Suppressor macrophage treated with lipopolysaccharide for 4 hours (primary cell): ENCODE measurements around the gene CRYBA4.
"Not testable (repeated sequence)": the region's sequence is repeated elsewhere in the genome, so short reads cannot be mapped to it uniquely, and the experiment has no call there.

Experiments used
- DNase-seq: peaks from one replicate; pipeline ENCODE4 v3.0.0-alpha.2; 2020

Gene CRYBA4

DNA sequence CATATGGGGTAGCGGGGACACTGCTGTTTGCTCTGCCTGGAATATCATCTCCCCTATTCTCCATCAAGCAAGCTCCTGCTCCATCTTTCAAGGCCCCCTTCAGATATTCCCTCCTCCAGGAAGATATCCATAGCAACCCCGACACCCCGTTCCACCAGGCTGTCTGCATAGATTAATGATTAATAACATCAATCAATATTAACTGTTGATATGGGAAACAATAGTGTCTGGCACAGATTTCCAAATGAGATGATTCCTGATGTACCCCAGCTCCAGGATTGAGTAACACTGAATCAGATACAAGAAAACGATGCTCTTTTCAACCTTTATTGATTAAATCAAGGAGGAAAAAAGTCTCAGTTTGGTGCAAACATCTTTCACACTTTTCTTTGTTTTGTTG is 24.3 kb upstream of the CRYBA4 start:
- DNase-seq: no peak

DNA sequence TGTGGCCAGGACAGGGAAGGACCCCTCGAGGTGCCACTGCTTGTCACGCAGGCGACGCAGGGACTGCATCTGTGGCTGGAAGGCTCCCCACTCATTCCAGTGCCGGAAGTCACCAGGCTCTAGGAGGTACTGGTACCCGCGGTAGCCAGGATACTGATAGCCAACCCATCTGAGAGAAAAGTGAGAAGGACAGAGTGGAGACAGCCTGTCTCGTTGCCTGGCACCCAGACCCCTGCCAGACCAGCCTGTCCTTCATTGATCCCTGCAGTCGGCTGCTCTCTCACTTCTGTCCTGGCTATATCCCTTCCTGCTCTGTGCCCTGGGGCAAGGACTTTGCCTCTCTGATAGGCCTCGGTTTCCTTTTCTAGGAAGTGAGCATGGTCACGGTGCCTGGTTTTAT is 22.3 kb upstream of the CRYBA4 start:
- no peak for DNase-seq

DNA sequence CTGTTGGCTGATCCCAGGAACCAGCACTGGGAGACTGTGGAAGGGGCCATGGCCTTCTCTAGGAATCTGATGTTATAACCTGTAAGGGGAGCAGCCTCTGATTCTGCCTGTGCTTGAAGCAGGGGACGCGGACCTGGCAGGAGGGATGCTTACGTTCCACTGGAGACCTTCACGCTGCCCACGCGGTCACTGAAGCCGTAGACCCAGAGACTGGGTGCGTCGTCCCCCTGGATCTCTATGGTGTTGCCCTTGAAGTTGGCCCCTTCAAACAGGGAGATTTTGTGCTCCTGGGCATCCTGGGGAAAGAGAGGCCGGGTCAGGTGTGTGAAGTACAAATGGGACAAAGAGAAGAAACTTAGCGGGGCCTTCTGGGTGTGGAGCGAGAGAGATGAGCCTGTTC is 20.0 kb upstream of the CRYBA4 start:
- no peak for DNase-seq

DNA sequence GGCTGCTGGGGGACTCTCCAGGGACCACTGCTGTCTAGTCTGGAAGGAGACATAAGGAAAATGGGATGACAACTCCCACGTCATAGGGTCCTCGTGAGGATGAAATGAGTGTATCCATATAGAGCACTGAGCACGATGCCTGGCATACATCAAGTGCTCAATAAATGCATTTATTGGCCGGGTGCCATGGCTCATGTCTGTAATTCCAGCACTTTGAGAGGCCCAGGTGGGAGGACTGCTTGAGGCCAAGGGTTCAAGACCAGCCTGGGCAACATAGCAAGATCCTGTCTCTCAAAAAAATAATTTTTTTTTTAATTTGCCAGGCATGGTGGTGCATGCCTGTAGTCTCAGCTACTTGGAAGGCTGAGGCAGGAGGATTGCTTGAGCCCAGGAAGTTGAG is 19.6 kb upstream of the CRYBA4 start:
- no peak for DNase-seq

DNA sequence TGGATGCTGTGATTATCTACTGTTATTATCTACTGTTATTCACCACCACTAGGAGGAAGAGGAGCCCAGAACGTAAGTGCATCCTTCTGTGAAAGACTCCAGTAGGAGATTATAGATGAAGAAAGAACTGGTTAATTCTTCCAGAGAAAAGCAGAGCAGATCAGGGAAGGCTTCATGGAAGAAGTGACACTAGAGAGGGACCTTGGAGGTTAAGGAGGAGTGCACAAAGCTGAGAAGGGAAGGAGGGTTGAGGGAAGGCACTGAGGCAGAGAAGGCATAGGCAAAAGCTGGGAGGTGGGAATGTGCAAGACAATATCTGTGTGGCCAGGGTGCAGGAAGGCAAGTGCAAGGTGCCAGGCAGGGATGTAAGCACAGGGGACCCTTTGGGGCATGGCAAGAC is 17.4 kb upstream of the CRYBA4 start:
- DNase-seq: no peak

DNA sequence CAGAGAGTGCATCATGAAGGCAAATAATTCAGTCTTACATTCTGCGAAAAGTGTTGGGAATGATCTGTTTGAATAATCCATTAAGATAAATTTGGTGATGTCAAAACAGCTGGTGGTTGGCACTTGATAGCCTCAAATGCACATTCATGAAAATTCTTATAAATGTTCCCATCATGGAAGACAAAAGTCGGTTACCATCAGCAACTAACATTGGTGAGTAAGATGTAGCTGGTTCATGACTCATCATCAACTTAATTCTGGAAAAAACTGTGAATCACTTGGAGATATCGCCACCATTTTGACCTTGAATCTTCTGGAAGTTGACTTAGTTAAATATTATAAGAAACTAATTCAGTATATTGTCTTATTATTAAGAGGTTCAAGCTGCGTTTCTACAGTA is 15.2 kb upstream of the CRYBA4 start:
- peak; percentile 38 for DNase-seq

DNA sequence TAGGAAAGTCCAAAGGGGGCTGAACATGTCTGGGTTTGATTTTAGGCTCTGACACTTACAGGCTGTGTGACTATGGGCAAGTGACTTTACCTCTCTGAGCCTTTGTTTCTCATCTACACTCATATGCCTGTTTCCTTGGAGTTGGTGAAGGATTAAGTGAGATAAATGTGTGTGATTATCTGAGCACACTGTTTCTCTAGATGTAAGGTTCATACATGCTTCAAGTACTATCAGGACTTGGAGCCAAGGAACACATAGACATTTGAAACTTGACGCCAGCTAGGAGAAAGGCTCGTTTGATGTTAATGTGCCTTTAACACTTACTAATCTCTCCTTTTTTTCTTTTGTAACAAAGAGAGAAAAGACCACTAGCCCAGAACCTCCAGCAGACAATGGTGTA is 13.6 kb upstream of the CRYBA4 start:
- no peak for DNase-seq

DNA sequence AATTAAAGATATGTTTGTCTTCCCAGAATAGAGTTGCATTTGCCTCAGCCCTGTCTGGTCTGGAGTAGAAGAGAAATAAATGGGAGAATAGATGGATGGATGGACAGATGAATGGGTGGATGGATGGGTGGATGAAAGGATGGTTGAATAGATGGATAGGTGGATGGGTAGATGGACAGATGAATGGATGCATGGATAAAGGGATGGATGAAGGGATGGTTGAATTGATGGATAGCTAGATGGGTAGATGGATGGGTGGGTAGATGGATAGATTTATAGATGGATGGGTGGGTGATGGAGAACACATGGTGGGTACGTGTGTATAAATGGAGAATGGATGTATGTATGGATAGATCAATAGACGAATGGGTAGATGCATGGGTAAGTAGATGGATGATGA is 12.5 kb upstream of the CRYBA4 start:
- DNase-seq: no peak

DNA sequence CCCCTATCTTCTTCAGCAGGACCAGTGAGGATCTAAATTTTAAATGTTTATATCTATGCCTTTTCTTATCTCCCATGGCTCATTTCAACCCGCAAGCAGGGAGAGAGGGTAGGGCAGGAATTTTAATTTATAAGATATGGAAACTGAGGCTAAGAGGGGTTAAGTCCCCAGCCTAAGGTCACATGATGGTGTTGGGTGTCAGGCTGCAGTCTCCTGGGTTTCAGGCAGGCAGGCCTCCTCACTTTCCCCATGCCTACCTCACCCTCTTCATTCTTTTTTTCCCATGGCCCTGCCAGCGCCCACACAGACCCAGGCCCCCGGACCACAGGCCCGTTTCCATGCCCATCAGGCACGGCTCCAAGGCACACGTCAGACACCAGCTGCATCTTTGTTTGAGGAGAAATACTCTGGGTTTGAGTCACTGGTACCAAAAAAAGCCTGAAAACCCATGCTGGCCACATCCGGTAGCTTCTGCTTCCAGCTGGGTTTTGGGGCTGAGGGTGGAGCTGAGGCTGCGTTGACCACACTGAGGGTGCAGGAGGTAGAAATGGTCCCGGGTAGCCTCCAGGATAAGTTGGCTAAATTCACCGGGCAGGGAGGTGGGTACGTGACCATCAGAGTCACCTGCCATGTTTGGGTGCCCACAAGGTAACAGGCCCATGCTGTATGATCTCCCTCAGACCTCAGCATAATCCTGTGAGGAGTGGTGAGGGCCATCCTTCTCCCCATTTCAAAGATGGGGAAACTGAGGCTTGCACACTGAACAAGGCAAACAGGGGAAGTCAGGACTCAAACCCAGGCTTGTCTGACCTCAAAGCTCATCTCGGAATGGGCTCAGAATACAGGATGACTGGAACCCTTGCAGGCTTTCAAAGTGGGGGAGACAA is 11.4 kb upstream of the CRYBA4 start:
- DNase-seq: peak; percentile 55

DNA sequence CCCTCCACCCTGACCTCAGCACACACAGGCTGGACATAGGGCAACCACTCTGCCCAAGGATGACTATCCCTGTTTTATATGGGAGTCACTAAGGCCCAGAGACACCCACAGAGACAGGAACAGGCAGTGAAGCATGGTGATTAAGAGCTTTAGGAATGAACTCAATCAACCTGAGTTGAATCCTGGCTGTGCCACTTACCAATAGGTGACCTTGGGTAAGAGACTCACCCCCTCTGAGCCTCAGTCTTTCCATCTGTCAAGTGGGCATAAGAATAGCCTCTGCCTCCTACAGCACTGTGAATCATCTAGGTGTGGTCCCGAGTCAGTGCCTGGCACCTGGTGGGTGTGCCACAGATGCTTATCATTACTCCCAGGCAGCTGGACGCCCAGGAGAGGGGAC is 10.8 kb upstream of the CRYBA4 start:
- DNase-seq: no peak

DNA sequence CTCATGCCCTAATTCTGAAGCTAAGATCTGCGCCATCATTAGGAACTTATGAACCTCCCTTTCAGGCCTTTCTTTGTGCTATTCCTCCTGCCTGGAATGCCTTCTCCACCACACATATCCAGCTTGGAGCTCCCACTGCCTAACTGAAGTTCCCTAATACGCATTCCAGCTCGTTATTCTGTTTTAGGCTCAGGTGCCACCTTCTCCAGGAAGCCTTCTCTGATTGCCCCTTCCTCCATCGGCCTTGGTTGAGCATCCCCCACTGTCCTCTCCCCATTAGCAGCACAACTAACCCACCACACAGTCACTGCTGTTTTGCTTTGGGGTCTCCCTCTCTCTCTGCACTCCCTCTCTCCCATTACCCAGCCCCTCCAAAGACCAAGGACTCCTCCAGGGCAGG is 9.1 kb upstream of the CRYBA4 start:
- no peak for DNase-seq

DNA sequence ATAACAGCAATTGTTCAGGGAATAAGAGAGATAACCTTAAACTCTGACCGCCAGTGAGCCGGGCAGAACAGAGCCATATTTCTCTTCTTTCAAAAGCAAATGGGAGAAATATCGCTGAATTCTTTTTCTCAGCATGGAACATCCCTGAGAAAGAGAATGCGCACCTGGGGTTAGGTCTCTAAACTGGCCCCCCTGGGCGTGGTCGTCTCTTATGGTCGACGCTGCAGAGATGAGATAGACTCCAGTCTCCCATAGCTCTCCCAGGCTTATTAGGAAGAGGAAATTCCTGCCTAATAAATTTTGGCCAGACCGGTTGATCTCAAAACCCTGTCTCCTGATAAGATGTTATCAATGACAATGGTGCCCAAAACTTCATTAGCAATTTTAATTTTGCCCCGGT is 8.0 kb upstream of the CRYBA4 start:
- not testable (repeated sequence) for DNase-seq

DNA sequence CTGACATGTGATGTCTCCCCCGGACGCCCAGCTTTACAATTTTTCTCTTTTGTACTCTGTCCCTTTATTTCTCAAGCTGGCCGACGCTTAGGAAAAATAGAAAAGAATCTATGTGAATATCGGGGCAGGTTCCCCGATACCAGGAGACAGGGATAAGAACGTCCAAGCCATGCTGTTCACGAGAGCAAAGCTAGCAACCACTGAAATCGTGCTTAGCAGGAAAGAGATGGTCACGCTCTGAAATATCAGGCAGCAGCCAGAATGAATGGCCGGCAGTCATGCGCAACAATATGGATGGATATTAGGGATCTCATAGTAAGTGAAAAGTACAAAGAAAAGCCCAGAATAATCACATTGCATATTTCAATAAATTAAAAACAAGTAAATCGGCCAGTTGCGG is 7.4 kb upstream of the CRYBA4 start:
- no peak for DNase-seq

DNA sequence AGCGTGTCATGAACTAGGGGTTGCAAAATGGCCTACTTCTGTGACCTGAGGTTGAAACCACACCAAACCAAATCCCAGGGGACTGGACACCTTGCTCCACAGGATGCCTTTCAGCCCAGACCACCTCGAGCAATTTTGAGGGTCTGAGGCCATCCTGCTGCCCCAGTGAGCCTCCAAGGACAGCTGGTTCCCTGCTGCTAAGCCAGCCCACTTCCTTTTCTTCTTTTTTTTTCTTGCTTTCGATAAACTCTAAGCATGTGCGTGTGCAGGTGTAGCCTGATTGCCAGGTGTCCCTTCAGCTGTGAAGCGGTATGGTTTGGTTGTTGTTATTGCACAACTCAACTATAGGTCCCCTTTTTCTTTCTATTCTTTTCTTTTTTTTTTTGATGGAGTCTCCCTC is 6.6 kb upstream of the CRYBA4 start:
- DNase-seq: no peak

DNA sequence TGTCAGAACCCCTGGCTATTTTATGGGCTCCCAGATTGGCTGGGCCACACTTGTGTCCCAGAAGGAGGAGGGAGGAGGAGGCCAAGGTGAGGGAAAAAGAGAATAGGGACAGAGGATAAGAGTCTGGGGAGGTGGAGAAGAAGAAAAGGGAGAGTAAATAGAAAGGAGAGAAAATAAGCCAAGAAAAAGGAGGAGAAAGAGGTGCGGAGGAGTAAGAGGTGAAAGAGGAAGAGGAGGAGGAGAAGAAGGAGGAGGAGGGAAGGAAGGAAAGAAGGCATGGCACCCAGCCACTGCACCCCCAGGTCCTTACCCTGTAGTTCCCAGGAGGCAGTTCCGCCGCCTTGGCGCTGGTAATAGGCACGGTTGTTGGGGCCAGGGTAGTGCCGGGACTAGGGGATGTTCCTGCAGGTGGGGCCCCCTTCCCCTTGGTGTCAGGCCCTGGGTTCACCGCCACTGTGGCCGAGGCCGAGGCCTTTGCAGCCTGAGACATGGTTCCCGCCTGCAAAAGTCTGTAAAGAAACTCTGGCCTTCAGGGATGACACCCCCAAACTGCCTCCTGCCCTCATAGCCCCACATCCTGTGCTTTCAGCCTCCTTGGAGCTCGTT is 5.8 kb upstream of the CRYBA4 start:
- DNase-seq: no peak

DNA sequence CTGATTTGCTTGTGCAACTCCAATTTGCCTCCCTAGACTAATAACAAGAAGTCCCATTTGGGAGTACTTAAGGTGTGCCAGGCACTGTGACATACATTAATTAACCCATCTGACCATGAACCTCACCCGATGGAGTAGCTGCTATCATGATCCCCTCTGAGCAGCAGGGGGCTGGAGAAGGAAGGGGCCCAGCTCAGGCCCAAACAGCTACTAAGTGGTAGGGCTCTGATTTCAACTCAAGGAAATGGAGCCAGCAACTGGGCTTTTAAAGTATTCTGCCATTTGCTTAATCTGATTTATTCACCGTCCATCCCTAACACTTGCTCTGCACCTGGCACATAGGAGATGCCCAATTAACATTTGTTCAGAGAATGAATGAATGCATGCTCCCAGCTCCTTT is 5.1 kb upstream of the CRYBA4 start:
- no peak for DNase-seq

DNA sequence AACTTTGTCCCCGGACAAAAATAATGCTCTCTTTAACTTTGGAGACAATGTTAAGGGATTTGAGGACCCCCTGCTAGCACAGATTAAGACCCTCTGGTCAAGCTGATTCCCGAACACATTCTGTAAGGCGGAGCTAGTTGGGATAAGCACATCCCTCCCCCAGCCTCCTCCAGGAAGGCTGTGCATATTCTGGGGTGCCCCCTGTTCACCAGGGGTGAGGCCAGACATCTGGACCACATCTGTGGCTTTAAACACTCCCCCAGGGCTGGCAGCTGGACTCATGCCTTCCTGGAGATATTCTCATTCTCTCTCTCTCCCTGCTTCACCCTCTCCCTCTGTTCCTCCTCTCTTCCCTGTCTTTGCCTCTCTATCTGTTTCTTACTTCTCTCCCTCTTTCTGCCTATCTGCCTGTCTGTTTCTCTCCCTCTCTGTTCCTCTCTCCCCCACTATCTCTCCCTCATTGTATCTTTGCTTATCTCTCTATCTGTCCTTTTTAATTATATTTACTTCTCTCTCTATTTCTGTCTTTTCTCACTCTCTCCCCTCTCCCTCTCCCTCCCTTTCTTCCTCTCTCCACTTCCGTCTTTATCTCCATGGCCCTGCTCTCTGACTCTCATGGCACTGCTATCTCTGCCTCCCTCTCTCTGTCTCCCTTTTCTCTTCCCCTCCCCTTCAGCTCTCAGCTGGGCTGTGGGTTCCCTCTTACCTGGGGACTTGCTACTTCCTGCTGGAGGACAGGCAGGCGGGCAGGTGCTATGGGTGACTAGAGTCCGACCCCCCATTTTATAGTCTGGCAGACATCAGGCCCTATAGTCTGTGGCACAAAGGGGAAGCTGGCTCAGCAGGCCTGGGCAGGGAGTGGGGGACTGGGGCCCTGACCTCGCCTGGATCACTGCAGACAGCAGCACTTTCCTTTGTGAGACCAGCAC is 4.2 kb upstream of the CRYBA4 start, which contains the start of gene CRYBB1:
CRYBB1 (minus strand) TSS at position 757 of the 929 bp plus-strand sequence. CDS start 1,708 bp downstream, outside the sequence.
- DNase-seq: peak; percentile 30

DNA sequence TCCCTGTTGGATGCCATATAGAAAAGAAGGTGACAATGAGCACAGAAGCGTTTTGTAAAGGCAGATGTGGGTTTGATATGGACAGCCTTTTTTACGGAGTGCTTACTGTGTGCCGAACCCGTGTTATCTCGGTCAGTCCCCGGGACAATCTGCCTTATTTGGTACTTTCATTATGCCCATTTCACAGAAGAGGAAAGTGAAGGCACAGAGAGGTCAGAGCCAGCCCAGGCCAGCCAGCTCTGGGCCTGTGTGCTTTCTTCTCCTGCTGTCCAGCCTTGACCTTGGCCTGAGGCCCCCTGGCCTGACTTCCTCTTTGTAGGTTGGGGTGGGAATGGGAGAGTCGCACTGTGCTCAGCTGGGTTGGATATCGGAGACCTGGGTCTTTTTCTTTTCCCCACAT is 3.3 kb upstream of the CRYBA4 start:
- DNase-seq: no peak

DNA sequence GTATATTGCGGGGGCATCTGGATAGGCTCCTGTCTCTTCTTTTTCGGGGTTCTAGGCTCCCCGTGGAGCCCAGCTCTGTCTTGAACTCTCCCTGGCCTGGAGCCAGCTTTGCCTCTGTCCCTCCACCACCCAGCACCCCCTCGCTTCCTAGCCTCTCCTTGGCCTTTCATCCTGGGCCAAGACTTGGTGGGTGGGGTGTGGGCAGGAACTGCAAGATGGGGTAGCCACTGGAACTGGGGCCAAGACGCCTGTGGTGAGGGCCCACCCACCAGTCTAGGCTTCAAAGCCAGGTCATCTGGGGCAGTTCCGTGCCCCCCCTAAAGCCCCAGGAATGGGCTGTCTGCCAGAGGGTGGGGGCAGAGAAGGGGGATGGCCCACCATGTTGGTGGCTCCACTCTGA is 2.3 kb upstream of the CRYBA4 start:
- no peak for DNase-seq

DNA sequence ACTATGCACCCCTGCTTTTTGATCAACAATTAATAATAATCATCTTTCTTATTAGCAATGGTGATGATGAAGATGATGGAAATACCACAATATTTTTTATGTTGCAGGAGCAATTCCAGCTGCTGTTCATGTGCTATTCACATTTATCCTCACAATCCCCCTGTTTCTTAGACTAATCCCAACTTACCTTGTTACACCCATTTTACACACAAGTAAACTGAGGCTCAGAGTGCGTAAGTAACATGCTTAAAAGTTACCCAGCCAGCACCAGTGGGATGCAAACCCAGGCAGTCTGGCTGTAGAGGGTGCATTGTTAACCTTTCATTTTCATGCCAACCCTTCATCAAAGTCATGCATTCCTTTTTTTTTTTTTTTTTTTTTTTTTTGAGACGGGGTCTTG is 1.6 kb upstream of the CRYBA4 start:
- DNase-seq: no peak

DNA sequence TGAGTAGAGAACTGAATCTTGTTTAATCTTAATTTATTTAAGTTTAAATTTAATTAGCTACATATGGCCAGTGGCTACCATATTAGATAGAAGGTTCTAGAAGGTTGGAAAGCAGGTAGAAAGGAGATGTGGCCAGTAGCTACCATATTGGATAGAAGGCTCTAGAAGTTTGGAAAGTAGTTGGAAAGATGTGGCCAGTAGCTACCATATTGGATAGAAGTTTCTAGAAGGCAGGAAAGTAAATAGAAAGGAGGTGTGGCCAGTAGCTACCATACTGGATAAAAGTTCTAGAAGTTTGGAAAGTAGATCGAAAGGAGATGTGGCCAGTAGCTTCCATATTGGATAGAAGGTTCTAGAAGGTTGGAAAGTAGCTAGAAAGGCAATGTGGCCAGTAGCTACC is 2.2 kb downstream of the CRYBA4 start:
- DNase-seq: no peak

DNA sequence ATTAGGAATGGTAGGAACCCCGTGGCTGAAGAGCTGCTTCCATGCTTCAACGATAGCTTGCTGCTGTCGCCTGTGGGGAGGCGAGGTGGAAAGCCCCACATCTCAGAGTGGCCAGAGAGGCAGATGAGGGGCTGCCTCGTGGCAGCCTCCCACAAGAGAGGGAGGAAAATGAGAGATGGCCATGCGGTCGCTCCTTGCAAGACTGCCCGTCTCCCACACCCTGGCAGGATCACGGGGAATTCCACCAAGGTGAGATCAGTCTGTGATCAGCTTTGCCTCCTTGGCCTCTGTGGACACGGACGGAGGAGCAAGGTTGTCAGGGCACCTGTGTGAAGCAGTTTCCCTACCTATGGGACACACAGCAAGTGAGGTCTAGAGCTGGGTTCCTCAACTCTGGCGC is 3.0 kb downstream of the CRYBA4 start:
- no peak for DNase-seq

DNA sequence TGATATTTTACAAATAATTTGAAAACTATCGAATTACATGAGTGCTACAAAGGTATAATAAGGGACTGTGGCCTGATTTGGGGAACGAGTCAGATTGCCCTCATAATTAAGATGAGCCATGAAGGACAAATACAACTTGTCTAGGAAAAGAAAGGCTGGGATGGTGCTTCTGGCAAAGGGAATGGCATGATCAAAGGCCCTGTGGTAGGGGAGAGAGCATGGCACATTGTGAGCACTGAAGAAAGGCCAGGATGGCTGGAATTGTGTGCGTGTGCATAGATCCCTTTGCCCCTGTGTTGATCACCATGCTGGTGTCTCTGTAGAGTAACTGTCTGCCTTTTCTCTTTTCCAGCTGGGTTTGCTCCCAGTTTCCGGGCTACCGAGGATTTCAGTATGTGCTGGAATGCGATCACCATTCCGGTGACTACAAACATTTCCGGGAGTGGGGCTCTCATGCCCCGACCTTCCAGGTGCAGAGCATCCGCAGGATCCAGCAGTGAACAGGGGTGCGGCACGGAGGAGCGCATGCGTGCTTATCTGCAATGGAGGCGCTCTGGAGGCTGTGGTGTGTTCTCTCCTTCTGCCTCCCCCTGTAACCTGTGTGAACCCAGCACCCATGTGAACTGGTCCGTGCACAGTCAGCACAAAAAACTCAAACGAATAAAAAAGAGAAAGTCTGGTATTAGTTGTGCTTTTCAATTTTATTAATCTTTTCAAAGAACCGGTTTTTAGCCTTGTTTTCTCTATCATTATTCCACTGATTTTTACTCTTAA is 8.4 kb downstream of the CRYBA4 start:
- no peak for DNase-seq
